Keratinocyte (primary cell): ENCODE measurements around the gene DCT.

Experiments used
- EZH2 ChIP-seq: IDR thresholded peaks from one replicate; pipeline ENCODE4 v1.6.1; 2012; ENCODE audit warnings: inconsistent platforms, mild to moderate bottlenecking, low read length, moderate library complexity
- TF ChIP-seq, protein P1 (sequence below), 3 experiments: IDR thresholded peaks in 1 of 3; conservative IDR thresholded peaks in 1 of 3; optimal IDR thresholded peaks in 1 of 3; 2 replicates in 2 of 3; 3 replicates in 1 of 3; pipeline versions ENCODE3 to v1.5.1; 2011; ENCODE audit warnings: low read length in 3 of 3, mild to moderate bottlenecking in 3 of 3, moderate library complexity in 2 of 3, control low read depth in 1 of 3, inconsistent platforms in 1 of 3; ENCODE audit not compliant: insufficient read depth in 2 of 3; ENCODE audit errors: extremely low read depth in 1 of 3

DNA sequence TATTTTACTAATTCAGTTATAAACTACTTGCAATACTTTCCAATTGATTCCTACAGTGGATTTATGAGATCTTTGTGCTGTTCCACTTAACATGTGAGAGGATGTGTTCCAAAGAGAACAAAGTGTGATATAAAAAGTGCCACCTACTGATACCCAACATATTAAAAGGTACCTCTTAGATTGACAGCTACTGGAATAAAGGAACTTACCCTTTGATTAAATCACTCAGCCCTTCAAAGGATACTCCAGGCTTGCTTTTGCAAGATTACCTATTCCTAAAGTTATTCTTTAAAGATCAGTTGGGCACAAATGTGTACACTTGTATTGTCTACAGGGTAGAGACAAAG is 65.9 kb downstream of the DCT start:
- TF ChIP-seq, protein P1, sequence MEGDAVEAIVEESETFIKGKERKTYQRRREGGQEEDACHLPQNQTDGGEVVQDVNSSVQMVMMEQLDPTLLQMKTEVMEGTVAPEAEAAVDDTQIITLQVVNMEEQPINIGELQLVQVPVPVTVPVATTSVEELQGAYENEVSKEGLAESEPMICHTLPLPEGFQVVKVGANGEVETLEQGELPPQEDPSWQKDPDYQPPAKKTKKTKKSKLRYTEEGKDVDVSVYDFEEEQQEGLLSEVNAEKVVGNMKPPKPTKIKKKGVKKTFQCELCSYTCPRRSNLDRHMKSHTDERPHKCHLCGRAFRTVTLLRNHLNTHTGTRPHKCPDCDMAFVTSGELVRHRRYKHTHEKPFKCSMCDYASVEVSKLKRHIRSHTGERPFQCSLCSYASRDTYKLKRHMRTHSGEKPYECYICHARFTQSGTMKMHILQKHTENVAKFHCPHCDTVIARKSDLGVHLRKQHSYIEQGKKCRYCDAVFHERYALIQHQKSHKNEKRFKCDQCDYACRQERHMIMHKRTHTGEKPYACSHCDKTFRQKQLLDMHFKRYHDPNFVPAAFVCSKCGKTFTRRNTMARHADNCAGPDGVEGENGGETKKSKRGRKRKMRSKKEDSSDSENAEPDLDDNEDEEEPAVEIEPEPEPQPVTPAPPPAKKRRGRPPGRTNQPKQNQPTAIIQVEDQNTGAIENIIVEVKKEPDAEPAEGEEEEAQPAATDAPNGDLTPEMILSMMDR (optimal IDR thresholded peaks at IDR 0.05 in 1 of 3, IDR thresholded peaks at IDR 0.05 in 1 of 3, conservative IDR thresholded peaks at IDR 0.05 in 1 of 3; ENCODE audit: extremely low read depth in 1 of 3, insufficient read depth in 2 of 3, low read length in 3 of 3), result no peak
- TF ChIP-seq EZH2, result no peak
